Measurements from ENCODE around the gene GPR6.

Gene GPR6

GRCh38 chr6:110029144-110029543, 51.0 kb downstream of the GPR6 start:
- H3K4me1 ChIP-seq (ENCODE audit: low read depth, poor library complexity, severe bottlenecking): no peaks in the 10 kb centered on the region
- H3K36me3 ChIP-seq (ENCODE audit: insufficient read depth): no peaks in the 10 kb centered on the region
- H2AFZ ChIP-seq (ENCODE audit: low read depth): no peak overlapping the region
- H3K9ac ChIP-seq: no peak overlapping the region
- no peaks in the 10 kb centered on the region for H3K27me3 ChIP-seq (ENCODE audit: insufficient read depth, low read depth)
- H4K20me1 ChIP-seq (ENCODE audit: insufficient read depth): no peaks in the 10 kb centered on the region
- no peaks in the 10 kb centered on the region for H3K79me2 ChIP-seq (ENCODE audit: insufficient read depth, low read depth)
- H3K4me2 ChIP-seq: no peak overlapping the region
- no peak overlapping the region for H3K27ac ChIP-seq
- no peak for TF ChIP-seq CTCF (conservative IDR thresholded peaks at IDR 0.05; ENCODE audit: low read depth, low read length)
- no peak overlapping the region for H3K4me3 ChIP-seq (IDR thresholded peaks at IDR 0.05; ENCODE audit: insufficient read depth, low read depth, low read length)

Data from KMS-11 (cell line).